GM19238 (cell line): Measurements from ENCODE around the gene PLA2G2F.

Experiments
- DNase-seq: peaks from one replicate; pipeline ENCODE4 v3.0.0; 2011; ENCODE audit warnings: low spot score; ENCODE audit not compliant: insufficient read length

The PLA2G2F gene, protein sequence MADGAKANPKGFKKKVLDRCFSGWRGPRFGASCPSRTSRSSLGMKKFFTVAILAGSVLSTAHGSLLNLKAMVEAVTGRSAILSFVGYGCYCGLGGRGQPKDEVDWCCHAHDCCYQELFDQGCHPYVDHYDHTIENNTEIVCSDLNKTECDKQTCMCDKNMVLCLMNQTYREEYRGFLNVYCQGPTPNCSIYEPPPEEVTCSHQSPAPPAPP

DNA sequence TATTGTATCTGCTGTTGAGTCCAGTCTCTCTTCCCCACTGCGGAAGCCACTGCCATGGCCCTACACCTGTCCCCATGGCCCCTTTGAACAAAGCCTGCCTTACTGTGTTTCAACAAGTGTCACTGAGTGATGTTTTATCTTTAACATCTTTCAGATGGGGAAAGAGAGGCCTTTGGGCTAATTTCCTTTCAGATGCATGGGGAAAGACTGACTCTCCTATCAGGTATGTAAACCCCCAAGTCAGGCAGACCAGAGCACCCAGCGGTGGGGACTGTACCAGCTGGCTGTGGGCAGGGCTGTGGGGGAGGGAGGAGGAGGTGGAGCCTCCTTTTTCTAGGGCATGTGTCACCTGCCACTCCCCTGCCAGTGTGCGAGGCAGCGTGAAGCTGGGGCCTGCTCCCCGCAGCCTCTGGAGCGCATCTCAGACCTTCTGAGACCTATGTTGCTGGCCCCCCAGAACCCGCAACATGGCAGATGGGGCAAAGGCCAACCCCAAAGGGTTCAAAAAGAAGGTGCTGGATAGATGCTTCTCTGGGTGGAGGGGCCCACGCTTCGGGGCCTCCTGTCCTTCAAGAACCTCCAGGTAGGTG, at the start of gene PLA2G2F:
Gene PLA2G2F (plus strand): TSS at position 363 of the 590 bp plus-strand sequence. CDS start 105 bp downstream, at position 468.
- DNase-seq, result no peak

DNA sequence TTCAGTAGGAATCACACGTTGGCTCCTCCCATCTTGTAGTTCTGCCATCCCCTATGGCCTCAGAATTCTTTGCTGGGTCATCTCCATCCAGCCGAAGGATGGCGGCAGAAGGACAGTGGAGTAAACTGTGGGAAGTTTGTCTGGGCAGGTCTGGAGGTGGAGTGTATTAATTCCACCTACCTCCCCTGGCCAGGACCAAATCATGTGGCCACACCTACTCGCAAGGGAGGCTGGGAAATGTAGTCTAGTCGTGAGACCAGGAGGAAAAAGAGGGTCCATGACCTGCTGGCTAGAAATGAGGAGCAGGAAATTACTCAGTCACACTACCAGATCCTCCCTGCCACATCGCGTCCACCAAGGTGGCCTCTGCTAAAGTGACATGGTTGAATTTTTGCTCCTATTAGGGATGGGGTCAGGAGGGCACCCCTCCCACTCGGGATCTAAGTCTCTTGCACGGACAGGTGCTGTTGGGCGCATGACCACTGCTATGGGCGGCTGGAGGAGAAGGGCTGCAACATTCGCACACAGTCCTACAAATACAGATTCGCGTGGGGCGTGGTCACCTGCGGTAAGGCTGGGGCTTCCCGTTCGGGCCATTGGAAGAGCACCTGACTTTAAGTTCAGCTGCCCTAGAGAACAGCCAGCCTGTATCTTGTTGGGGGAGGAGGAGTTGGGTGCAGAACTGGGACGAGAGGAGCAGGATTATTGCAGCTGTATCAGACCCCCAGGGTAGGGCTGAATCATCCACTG, 49.6 kb upstream of the PLA2G2F start:
- no peak for DNase-seq

DNA sequence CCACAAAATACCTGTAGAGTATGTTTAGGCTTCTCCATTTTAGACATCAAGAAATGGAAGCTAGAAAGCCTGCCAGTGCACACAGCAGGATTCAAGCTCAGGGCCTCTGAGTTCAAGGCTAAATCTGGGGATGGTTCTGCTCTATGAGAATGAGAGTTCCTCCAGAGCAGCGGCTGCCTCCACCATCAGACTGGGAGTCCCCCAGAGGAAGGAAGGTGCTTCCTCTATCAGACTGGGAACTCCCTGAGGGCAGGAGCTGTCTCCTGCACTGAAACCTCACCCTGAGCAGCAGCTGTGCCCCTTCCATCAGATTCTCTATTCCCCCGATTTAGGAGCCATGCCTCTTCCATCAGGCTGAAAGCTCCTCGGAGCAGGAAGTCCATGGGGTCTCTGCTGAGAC, 49.0 kb upstream of the PLA2G2F start:
- DNase-seq, result no peak

DNA sequence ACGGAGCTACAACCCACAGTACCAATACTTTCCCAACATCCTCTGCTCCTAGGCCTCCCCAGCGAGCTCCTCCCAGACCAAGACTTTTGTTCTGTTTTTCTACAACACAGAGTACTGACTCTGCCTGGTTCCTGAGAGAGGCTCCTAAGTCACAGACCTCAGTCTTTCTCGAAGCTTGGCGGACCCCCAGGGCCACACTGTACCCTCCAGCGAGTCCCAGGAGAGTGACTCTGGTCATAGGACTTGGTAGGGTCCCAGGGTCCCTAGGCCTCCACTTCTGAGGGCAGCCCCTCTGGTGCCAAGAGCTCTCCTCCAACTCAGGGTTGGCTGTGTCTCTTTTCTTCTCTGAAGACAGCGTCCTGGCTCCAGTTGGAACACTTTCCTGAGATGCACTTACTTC, 48.5 kb upstream of the PLA2G2F start:
- no peak for DNase-seq

- DNase-seq, result no peak
These were observed 45.8 kb upstream of the PLA2G2F start for GRCh38 chr1:20093303-20093702.

GRCh38 chr1:20093940-20094391, 45.2 kb upstream of the PLA2G2F start:
- DNase-seq, result no peak

DNA sequence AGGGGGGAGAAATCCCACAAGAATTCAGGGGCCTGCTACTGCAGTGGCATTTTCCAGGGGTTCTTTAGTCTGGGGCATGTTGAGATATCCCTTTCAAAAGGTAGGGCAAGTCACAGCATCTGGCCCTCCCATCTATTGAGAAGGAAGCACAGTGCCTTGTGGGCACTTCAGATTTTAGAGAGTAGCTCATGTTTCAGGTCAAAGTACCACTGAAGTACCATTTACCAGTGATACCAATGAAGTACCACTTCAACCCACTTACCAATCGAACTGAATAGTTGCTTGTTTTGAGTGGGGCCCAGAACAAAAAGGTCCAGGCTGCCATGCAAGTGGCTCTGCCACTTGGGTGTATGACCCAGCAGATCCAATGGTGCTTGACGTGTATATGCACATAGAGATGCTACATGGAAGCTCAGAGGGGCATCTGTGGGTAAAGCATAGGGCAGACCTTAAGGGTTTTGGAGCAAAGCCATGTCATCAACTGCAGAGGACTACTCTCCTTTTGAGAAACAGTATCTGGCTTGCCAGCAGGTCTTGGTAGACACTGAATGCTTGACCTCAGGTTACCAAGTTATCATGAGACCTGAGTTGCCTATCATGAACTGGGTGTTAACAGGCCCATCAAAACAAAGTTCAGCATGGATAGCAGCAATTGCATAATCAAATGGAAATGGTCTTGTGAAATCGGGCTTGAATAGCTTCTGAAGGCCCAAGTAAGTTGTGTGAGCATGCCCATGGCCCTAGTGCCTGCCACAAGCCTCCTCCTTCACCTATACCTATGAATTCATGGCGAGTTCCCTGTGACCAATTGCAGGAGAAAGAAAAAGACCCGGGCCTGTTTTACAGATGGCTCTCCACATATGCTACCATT, 43.3 kb upstream of the PLA2G2F start:
- DNase-seq, result no peak

- DNase-seq, result no peak
These were observed 42.2 kb upstream of the PLA2G2F start for GRCh38 chr1:20096840-20097447.

- DNase-seq, result no peak
These were observed 39.6 kb upstream of the PLA2G2F start for GRCh38 chr1:20099533-20099932.

DNA sequence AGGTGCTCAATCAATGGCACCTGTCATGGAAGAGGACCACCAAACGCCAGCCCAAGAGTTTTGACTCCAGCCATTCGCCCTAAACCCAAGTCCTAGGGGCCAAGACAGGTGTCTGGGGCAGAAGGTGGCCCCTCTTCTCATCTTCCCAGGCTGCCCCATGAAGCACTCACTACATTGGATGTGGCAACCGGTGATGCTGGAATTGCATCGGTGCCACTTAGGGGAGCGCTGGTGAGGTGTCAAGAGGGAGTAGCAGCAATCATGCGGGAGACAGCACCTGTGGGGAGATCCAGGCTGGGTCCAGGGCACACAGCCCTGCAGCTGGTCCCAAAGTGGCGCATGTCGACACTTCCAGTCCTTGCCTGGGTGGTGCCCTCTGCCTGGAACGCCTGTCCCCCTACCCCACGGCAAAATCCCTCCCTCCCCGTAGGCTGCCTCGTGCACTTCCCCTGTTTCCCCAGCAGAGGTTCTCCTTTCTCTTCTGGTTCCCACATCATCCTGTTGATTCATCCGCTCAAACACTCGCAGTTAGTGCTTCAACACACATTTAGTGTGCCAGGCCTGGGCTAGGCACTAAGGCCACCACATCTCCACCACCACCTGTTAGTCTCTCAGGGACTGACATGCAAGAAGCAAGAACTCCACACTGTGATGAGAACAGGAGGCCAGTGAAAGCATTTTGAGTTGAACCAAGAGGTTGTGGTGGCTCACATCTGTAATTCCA, 38.3 kb upstream of the PLA2G2F start:
- peak; percentile 42 for DNase-seq

- no peak for DNase-seq
These were observed 36.2 kb upstream of the PLA2G2F start for GRCh38 chr1:20102875-20103274.

DNA sequence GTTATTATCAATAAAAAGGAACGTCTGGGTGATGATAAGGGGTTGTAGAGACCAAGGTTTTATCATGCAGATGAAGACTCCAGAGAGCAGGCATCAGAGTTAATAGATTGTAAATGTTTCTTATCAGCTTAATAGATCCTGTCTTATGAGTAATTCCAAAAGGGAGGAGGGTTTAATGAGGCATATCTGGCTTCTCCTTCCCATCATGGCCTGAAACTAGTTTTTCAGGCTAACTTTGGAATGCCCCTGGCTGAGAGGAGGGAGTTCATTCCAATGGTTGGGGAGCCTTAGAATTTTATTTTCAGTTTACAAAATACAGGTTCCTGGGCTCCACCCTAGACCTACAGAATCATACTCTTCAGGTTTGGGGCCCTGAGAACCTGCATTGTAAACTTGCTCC, 33.3 kb upstream of the PLA2G2F start:
- no peak for DNase-seq

- DNase-seq, result no peak
These were observed 31.8 kb upstream of the PLA2G2F start for GRCh38 chr1:20107351-20107750.

- DNase-seq, result no peak
These were observed 31.3 kb upstream of the PLA2G2F start for GRCh38 chr1:20107796-20108195.

DNA sequence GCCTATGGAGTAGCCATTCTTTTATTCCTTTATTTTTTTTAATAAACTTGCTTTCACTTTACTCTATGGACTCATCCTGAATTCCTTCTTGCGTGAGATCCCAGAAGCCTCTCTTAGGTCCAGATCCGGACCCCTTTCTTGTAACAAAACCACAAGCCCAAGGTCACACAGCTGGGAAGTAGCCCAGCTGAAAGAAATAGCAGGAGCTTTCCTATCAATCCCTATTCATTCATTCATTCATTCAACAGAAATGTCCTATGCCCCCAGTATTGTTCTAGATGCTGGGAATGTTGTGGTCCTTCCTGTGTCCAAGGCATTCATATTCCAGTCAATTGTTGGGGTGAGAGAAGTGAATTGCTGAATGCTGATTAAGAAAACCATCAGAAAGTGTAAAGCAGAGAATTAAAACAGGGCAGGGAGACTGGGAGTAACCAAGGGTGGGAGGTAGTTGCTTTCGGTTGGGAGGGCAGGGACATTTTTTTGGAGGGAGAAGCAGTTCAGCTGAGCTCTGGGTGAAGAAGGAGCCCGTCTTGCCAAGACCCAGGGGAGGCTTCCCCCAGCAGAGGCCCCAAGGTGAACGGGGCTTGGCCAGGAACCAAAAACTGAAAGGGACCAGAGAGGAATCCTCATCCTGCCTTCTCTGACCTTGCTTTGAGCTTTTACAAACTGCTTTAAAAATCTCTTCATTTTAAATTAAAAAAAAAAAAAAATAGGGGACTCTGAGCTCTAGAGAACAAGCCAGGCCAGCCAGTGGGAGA, 30.6 kb upstream of the PLA2G2F start:
- DNase-seq, result no peak

DNA sequence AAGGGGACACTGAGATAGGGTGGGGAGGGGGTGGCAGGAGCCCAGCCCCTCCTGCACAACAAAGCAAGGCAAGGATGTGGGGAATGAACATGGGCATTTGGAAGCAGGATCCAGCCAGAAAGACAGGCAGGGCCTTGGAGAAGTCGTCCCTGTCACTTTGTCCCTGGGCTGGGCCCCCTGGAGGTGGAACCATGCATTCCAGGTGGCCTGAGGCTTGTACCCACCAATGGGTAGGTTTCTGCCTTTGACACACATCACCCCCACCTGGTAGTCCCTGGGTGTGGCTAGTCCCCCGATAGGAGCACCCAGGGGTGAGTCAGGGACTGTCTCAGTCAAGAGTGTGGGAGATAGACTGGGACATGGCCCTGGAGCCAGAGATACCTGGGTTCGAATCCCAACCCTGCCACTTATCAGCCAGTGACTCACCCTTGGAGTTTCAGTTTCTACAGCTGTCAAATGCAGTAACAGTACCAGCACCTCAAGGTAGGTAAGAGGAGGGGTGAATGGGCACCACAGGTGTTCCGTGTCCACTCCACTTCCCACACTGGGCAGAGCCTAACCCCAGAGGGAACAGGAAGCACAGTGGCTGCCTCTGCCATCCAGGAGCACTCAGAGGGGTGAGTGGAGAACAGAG, 29.8 kb upstream of the PLA2G2F start:
- no peak for DNase-seq

DNA sequence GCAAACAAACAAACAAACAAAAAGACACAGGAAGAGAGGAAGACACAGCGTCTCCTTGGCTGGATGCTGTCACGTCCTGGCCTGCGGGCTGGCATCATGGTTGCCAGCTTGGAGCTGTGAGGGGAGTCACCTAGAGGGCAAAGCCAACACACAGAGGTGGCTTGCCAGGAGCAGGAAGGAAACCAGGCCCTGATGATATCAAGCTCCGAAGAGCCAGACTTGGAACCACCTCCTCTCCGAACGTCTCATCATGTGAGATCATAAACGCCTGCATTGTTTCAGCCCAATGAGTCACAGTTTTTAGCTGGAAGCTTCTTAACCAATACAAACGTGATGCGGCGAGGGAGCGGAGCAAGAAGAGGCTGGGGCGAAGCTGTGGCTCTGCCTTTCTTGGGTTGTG, 28.4 kb upstream of the PLA2G2F start:
- DNase-seq, result no peak

DNA sequence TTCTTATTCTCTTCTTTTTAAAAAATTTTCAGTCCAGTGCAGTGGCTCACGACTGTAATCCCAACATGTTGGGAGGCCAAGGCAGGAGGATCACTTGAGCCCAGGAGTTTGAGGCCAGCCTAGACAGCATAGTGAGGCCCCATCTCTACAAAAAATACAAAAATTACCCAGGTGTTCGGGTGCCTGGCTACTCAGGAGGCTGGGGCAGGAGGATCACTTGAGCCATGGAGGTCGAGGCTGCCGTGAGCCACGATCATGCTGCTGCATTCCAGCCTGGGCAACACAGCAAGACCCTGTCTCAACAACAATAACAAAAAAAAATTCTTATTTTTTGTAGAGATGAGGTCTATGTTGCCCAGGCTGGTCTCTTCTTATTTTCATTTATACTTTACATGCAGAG, 27.7 kb upstream of the PLA2G2F start:
- no peak for DNase-seq

- no peak for DNase-seq
These were observed 26.7 kb upstream of the PLA2G2F start for GRCh38 chr1:20112279-20113000.
